Gastroesophageal sphincter (tissue), 4 donors: ENCODE measurements around the gene EIF4EBP2. TPM values are rescaled to one million over a fixed set of nuclear protein-coding genes. Genes with fewer than 3 reads are reported as not detected.
A peak's percentile ranks its signal among the peaks of the same experiment; 100 is the strongest.

ENCODE experiments used
- ATAC-seq: fragments of 150-250 bp; one replicate; pipeline ENCODE4 v1.9.1; 2016; ENCODE audit warnings: mild to moderate bottlenecking, moderate library complexity
- H3K27ac ChIP-seq, 4 donors: fragments of 200-600 bp; sonication (generic) in 3 of 4; 1 replicate in 3 of 4; 2 replicates in 1 of 4; pipeline ENCODE4 v1.5.1; 2016 to 2019
- H3K27me3 ChIP-seq: fragments of 200-600 bp; sonication (generic); one replicate; pipeline ENCODE4 v1.5.1; 2019
- H3K36me3 ChIP-seq, 2 donors: fragments of 200-600 bp; sonication (generic); one replicate each; pipeline ENCODE4 v1.5.1; 2019; ENCODE audit warnings: control low read depth in 1 of 2
- H3K4me1 ChIP-seq, 3 donors: fragments of 200-600 bp; sonication (generic); 1 replicate in 2 of 3; 2 replicates in 1 of 3; pipeline ENCODE4 v1.5.1; 2016 to 2019; ENCODE audit warnings: control low read depth in 2 of 3
- H3K4me3 ChIP-seq, 2 donors: fragments of 200-600 bp; sonication (generic); one replicate each; pipeline ENCODE4 v1.5.1; 2019; ENCODE audit warnings: mild to moderate bottlenecking in 1 of 2, moderate library complexity in 1 of 2
- H3K9me3 ChIP-seq, 3 donors: fragments of 200-600 bp; sonication (generic); one replicate each; pipeline ENCODE4 v1.5.1; 2017 to 2019; ENCODE audit warnings: control low read depth in 2 of 3
- EP300 ChIP-seq: sonication (generic); formaldehyde crosslinking; IDR thresholded peaks from one replicate; pipeline ENCODE4 v1.6.1; 2017; ENCODE audit warnings: antibody characterized with exemption, mild to moderate bottlenecking
- POLR2A ChIP-seq, 2 donors: fragments of 450-650 bp; IDR thresholded peaks; one replicate each; pipeline ENCODE4 v1.6.1; 2017; ENCODE audit warnings: antibody characterized with exemption in 2 of 2, mild to moderate bottlenecking in 2 of 2, moderate library complexity in 1 of 2
- POLR2AphosphoS5 ChIP-seq: sonication (generic); formaldehyde crosslinking; IDR thresholded peaks from one replicate; pipeline ENCODE4 v1.6.1; 2017; ENCODE audit warnings: antibody characterized with exemption
- WGBS, 2 donors: methylation state at CpG; one replicate each; pipeline ENCODE4 v1.1.5; 2018; ENCODE audit warnings: low coverage in 1 of 2; 5-methylcytosine and 5-hydroxymethylcytosine counted together
- total RNA-seq, 4 donors: library from RNA; depleted of rRNA; stranded (reverse); fragments of >200 nt; gene quantifications; one replicate each; pipeline ENCODE4 v1.1.0, GENCODE V29; 2016
- TF ChIP-seq, protein P1 (sequence below), 4 experiments: fragments of 200-600 bp in 2 of 4; fragments of 450-650 bp in 2 of 4; sonication (generic) in 1 of 4; IDR thresholded peaks; one replicate each; pipeline ENCODE4 v1.5.1; 2017 to 2019; ENCODE audit warnings: antibody characterized with exemption in 4 of 4, mild to moderate bottlenecking in 2 of 4, moderate library complexity in 2 of 4

The EIF4EBP2 gene, protein sequence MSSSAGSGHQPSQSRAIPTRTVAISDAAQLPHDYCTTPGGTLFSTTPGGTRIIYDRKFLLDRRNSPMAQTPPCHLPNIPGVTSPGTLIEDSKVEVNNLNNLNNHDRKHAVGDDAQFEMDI
- 10 to 100 TPM; 83.8 to 93.7 (median 90.6) TPM for total RNA-seq

- Histone ChIP-seq H3K27ac (peak within 1 kb of the TSS; percentile 96 to 100 (median 98)), H3K9me3 (no peaks in the 10 kb centered on the region), H3K4me1 (peaks cover 4 to 42% (median 10%) of the 10 kb centered on the region in 3 donors), H3K36me3 (no peaks in the 10 kb centered on the region), H3K4me3 (peak within 1 kb of the TSS; percentile 74 to 86), H3K27me3 (no peaks in the 10 kb centered on the region)
- peak; percentile 100 for TF ChIP-seq POLR2AphosphoS5
- TF ChIP-seq EP300: no peak
- TF ChIP-seq POLR2A (IDR thresholded peaks at IDR 0.05): peak; percentile 99
- TF ChIP-seq, protein P1, sequence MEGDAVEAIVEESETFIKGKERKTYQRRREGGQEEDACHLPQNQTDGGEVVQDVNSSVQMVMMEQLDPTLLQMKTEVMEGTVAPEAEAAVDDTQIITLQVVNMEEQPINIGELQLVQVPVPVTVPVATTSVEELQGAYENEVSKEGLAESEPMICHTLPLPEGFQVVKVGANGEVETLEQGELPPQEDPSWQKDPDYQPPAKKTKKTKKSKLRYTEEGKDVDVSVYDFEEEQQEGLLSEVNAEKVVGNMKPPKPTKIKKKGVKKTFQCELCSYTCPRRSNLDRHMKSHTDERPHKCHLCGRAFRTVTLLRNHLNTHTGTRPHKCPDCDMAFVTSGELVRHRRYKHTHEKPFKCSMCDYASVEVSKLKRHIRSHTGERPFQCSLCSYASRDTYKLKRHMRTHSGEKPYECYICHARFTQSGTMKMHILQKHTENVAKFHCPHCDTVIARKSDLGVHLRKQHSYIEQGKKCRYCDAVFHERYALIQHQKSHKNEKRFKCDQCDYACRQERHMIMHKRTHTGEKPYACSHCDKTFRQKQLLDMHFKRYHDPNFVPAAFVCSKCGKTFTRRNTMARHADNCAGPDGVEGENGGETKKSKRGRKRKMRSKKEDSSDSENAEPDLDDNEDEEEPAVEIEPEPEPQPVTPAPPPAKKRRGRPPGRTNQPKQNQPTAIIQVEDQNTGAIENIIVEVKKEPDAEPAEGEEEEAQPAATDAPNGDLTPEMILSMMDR (IDR thresholded peaks at IDR 0.05): peak in 1 of 4 experiments; percentile 2
- peak; percentile 91 for ATAC-seq
- WGBS, 2 donors: 2% methylated on average over 10 of the region's 103 CpGs; no CpG with 5 or more reads in 1 of the 2 donors
Observed at GRCh38 chr10:70404036-70404786, at the start of gene EIF4EBP2. Gene EIF4EBP2, plus strand, starts transcription at chr10:70404145. Its CDS starts 257 bp downstream, at chr10:70404402.

DNA sequence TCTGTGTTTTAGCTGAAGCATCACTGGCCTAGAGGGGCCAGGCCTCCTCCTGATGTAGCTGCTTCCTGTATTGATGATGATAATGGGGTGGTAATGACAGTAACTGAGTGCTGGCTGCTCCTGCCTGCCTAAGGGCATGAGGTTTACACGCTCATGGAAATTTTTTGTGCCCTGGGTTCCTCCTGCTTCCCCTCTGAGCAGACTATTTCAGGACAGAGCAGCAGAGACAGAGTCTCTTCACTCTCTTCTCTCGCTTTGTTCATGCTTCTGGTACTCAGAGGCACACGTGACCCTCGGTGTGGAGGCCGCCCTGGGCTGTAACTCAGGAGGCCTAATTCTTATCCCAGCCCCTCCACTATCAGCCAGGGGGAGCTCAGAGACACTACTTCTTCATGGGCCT is 49.4 kb upstream of the EIF4EBP2 start:
- no peak for TF ChIP-seq POLR2A (IDR thresholded peaks at IDR 0.05)
- TF ChIP-seq EP300: no peak
- TF ChIP-seq, protein P1 (IDR thresholded peaks at IDR 0.05): no peak
- no peak for TF ChIP-seq POLR2AphosphoS5
- Histone ChIP-seq H3K4me1 (peaks cover 0 to 9% (median 0%) of the 10 kb centered on the region in 3 donors), H3K36me3 (no peaks in the 10 kb centered on the region), H3K27me3 (no peaks in the 10 kb centered on the region), H3K9me3 (no peaks in the 10 kb centered on the region), H3K4me3 (no peak overlapping the region), H3K27ac (no peak overlapping the region)
- no peak for ATAC-seq
- WGBS, 2 donors: 87 to 100% methylated on average over 1 to 4 of the region's 5 CpGs

DNA sequence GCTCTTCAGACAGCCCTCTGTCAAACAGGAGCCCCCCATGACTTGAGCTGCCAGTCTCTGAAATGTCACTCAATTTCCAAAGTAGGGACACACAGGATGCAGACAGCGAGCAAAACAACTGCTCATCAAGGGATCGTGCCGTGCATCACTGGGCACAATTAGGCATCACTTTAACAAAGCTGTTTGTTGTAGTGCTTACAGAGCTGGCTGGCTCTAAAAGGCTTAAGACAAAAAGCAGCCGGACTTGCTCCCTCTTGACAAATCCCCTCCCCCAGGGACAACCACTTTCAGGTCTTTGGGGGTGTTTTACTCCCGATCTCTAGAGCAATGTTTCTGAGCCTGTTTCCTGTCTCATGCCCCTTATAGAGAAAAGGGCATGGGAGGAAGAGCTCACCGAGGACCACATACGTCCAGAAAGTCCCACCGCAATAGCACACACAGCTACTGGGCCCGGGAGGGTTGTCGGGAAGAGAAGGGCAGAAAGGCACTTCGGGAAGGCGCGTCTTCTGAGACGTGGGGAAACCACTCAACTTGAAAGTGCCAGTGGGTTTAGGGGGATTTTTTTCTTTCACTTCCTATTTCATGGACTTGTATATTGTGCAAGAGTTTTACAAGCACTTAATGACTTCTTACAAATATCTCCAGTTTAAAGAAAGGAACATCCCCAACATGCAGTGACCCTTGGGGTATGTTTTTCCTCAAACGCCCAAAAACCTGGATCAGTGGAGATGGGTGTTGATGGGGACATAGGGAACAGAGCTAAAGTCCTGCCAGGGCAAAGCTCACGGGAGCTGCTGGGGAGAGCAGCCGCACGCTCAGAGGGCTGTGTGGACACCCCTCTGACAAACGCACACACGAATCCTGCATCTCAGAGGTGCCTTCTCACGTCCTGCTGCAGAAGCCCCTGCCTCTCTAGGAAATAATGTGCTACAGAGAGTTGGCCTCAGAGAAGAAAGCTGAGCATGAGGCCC is 48.6 kb upstream of the EIF4EBP2 start:
- Histone ChIP-seq H3K36me3 (no peaks in the 10 kb centered on the region), H3K4me3 (no peak overlapping the region), H3K4me1 (peaks cover 0 to 9% (median 0%) of the 10 kb centered on the region in 3 donors), H3K9me3 (no peaks in the 10 kb centered on the region), H3K27ac (no peak overlapping the region), H3K27me3 (no peaks in the 10 kb centered on the region)
- no peak for ATAC-seq
- 74 to 81% methylated on average over 10 to 11 of the region's 21 CpGs for WGBS, 2 donors
- TF ChIP-seq EP300 (no peak), POLR2A (IDR thresholded peaks at IDR 0.05) (no peak), POLR2AphosphoS5 (no peak)
- TF ChIP-seq, protein P1 (IDR thresholded peaks at IDR 0.05): no peak

DNA sequence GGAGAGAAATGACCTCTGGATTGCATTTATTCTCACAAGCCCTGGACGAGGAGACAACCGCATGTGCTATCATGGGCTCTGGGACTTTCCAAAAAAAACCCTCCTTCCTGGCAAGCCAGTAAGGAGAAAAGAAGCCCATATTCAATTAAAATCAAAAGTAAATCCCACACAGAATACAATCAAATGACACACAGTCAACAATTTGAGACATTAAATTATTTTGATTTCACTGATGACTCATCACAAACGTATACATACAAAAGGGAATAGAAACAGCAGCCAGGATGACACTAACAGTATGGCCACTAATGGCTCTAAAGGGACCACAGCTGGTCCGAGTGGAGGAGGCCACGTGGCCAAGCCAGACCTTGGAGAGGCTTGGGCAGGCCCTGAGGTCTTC is 46.4 kb upstream of the EIF4EBP2 start:
- no peak for ATAC-seq
- TF ChIP-seq EP300 (no peak), POLR2AphosphoS5 (no peak), POLR2A (IDR thresholded peaks at IDR 0.05) (no peak)
- TF ChIP-seq, protein P1 (IDR thresholded peaks at IDR 0.05): no peak
- 24 to 30% methylated on average over 2 to 5 of the region's 5 CpGs for WGBS, 2 donors
- no peaks in the 10 kb centered on the region for H3K36me3 ChIP-seq
- H3K4me3 ChIP-seq: no peak overlapping the region
- no peak overlapping the region for H3K27ac ChIP-seq
- H3K4me1 ChIP-seq: peaks cover 0 to 9% (median 0%) of the 10 kb centered on the region in 3 donors
- no peaks in the 10 kb centered on the region for H3K27me3 ChIP-seq
- H3K9me3 ChIP-seq: no peaks in the 10 kb centered on the region
